Stomach (tissue), 9 donors: ENCODE data around the gene RNF4. TPM values are rescaled to one million over a fixed set of nuclear protein-coding genes. Genes with fewer than 3 reads are reported as not detected.

Experiments used
- DNase-seq, 2 donors: peaks; one replicate each; pipeline versions ENCODE4 v3.0.0 to v3.0.0-alpha.2; 2013 to 2019
- H3K27ac ChIP-seq, 5 donors: fragments of 200-600 bp in 4 of 5; sonication (generic) in 4 of 5; one replicate each; pipeline ENCODE4 v1.5.1; 2013 to 2019; ENCODE audit warnings: mild to moderate bottlenecking in 1 of 5, moderate library complexity in 1 of 5
- H3K27me3 ChIP-seq, 3 donors: fragments of 200-600 bp; sonication (generic); one replicate each; pipeline ENCODE4 v1.5.1; 2017 to 2019; ENCODE audit warnings: mixed run types in 1 of 3
- H3K36me3 ChIP-seq, 4 donors: fragments of 200-600 bp; sonication (generic); 1 replicate in 3 of 4; 2 replicates in 1 of 4; pipeline ENCODE4 v1.5.1; 2016 to 2019
- H3K4me1 ChIP-seq, 4 donors: fragments of 200-600 bp; sonication (generic); one replicate each; pipeline ENCODE4 v1.5.1; 2016 to 2019
- H3K4me3 ChIP-seq, 4 donors: fragments of 200-600 bp; sonication (generic) in 3 of 4; one replicate each; pipeline ENCODE4 v1.5.1; 2016 to 2019; ENCODE audit warnings: mild to moderate bottlenecking in 1 of 4
- H3K9me3 ChIP-seq, 4 donors: fragments of 200-600 bp; sonication (generic); one replicate each; pipeline ENCODE4 v1.5.1; 2016 to 2019
- EP300 ChIP-seq: sonication (generic); formaldehyde crosslinking; IDR thresholded peaks from one replicate; pipeline ENCODE4 v1.6.1; 2017; ENCODE audit warnings: antibody characterized with exemption
- POLR2A ChIP-seq, 4 donors: fragments of 450-650 bp; IDR thresholded peaks; one replicate each; pipeline ENCODE4 v1.6.1; 2016; ENCODE audit warnings: antibody characterized with exemption in 4 of 4, control low read depth in 2 of 4, mild to moderate bottlenecking in 1 of 4, moderate library complexity in 1 of 4
- POLR2AphosphoS5 ChIP-seq, 3 donors: sonication (generic); formaldehyde crosslinking; IDR thresholded peaks; one replicate each; pipeline ENCODE4 v1.6.1; 2016; ENCODE audit warnings: antibody characterized with exemption in 3 of 3
- WGBS, 5 donors: extraction: QIAGEN DNeasy Blood & Tissue Kit in 3 of 5; methylation state at CpG; one replicate each; pipeline versions ENCODE4 v1.1.5 to v1.1.7; 2013 to 2018; 5-methylcytosine and 5-hydroxymethylcytosine counted together
- intact Hi-C: fragments of 100-400 bp; cut with DNase I; formaldehyde crosslinking; loops from one replicate; pipeline ENCODE4 v1.15.1; 2023; ENCODE audit warnings: low total_unique reads
- polyA plus RNA-seq, 3 donors: library from polyadenylated mRNA; stranded (reverse); fragments of 200-250 nt; gene quantifications; one replicate each; pipeline ENCODE4 v1.2.3, GENCODE V29; 2013
- total RNA-seq, 5 donors: library from RNA; depleted of rRNA; stranded (reverse); fragments of >200 nt; gene quantifications; one replicate each; pipeline versions ENCODE4 v1.1.0 to v1.2.3, GENCODE V29; 2014 to 2016
- TF ChIP-seq, protein P1 (sequence below), 7 experiments: fragments of 450-650 bp in 4 of 7; fragments of 200-600 bp in 3 of 7; sonication (generic) in 3 of 7; IDR thresholded peaks; one replicate each; pipeline ENCODE4 v1.5.1; 2016 to 2019; ENCODE audit warnings: antibody characterized with exemption in 7 of 7, control low read depth in 2 of 7, mild to moderate bottlenecking in 1 of 7
- donor health status: healthy with polysubstance abuse.
- donor health status: Bipolar disorder and iron deficiency.
- donor health status: healthy.

Gene RNF4
- total and polyA plus RNA-seq, 8 donors, result 5.3 to 75.2 (median 29.0) TPM

DNA sequence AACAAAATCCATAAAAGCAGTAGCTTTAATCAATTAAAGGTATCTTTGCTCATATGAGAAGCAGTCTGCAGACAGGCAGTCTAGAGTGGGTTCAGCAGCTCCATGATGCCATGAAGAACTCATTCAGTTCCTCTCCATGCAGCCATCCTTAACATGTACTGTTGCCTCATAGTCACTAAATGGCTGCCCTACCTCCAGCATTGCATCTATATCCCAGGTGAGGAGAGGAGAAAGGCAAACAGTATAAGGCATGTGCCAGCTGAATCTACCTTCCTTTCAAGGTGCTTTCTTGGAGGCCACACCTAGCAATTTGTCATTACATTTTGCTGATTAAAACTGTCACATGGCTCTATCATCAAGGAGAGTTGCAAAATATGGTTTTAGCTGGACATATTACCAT is 36.9 kb upstream of the RNF4 start:
- no peak overlapping the region for H3K4me3 ChIP-seq
- no peaks in the 10 kb centered on the region for H3K4me1 ChIP-seq
- H3K36me3 ChIP-seq, result no peaks in the 10 kb centered on the region
- TF ChIP-seq, protein P1, sequence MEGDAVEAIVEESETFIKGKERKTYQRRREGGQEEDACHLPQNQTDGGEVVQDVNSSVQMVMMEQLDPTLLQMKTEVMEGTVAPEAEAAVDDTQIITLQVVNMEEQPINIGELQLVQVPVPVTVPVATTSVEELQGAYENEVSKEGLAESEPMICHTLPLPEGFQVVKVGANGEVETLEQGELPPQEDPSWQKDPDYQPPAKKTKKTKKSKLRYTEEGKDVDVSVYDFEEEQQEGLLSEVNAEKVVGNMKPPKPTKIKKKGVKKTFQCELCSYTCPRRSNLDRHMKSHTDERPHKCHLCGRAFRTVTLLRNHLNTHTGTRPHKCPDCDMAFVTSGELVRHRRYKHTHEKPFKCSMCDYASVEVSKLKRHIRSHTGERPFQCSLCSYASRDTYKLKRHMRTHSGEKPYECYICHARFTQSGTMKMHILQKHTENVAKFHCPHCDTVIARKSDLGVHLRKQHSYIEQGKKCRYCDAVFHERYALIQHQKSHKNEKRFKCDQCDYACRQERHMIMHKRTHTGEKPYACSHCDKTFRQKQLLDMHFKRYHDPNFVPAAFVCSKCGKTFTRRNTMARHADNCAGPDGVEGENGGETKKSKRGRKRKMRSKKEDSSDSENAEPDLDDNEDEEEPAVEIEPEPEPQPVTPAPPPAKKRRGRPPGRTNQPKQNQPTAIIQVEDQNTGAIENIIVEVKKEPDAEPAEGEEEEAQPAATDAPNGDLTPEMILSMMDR (IDR thresholded peaks at IDR 0.05), result no peak
- no peak for TF ChIP-seq EP300
- no peak for DNase-seq
- peaks cover 0 to 15% (median 0%) of the 10 kb centered on the region in 3 donors for H3K27me3 ChIP-seq
- H3K9me3 ChIP-seq, result no peaks in the 10 kb centered on the region
- no peak overlapping the region for H3K27ac ChIP-seq
- intact Hi-C loops, result no loop called here

DNA sequence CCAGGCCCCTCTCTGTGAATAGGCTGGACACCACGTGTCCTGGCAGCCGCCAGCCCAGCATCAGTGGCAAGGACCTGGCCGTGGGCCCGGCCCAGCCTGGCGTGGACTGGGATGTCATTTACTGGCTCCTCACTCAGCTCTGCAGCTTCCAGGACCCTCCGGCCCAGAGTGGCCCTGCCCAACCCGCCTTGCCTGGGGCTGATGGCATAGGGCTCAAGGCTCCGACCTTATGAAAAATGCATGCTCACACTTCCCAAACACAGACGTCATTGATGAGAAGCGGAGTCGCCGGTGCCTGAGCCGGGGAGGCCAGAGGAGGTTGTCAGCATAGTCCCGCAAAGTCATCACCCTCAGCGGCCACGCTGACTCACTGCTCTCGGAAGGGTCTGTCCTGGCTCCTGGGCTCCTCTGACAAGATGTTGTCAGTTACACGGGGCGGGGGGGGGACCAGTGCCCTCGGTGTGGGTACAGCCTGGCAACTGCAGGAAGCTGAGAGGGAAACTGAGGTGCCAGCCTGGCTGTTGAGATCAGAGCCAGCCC is 35.8 kb upstream of the RNF4 start:
- H3K9me3 ChIP-seq, result no peaks in the 10 kb centered on the region
- no peaks in the 10 kb centered on the region for H3K4me1 ChIP-seq
- DNase-seq, result no peak
- no peak overlapping the region for H3K27ac ChIP-seq
- H3K36me3 ChIP-seq, result no peaks in the 10 kb centered on the region
- intact Hi-C loops, result no loop called here
- WGBS, 5 donors, result 71 to 87% (median 81%) methylated on average over 11 to 20 of the region's 20 CpGs
- no peak for TF ChIP-seq EP300
- TF ChIP-seq POLR2AphosphoS5 (IDR thresholded peaks at IDR 0.05), result no peak
- TF ChIP-seq, protein P1 (IDR thresholded peaks at IDR 0.05), result no peak
- no peak for TF ChIP-seq POLR2A (IDR thresholded peaks at IDR 0.05)
- no peak overlapping the region for H3K4me3 ChIP-seq
- peaks cover 0 to 10% (median 0%) of the 10 kb centered on the region in 3 donors for H3K27me3 ChIP-seq

DNA sequence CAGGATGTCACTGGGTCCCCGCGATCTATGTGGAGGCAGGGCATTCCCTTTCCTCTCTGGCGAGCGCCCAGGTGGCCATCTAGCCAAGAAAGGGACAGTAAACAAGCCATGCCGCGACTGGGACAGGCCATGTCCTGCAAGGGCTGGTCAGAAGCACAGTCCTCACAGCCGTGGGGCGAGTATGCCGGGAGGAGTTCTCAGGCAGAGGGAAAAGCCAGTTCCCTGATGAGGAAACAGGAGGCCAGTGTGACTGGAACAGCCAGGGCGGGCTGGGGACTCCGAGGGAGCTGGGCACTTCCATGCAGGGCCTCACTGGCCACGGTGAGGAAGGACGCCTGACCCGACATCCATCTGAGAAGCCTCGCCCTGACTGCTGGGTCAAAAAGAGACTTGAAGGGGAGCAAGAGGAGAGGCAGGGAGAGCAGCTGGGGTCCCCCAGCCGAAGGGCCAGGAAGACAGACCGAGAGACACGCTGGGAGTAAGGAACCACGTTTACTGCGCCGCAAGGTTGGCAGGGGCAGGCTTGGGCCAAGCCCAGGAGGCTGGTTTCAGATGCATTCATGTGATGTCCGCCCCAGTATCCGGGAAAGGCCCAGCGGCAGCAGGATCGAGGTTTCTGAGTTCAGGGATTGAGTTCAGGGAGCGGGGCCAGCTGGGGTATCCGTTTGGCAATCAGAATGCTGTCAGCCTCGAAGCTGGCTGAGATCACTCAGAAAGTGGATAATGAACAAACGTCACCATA is 35.1 kb upstream of the RNF4 start:
- Histone ChIP-seq H3K9me3 (no peaks in the 10 kb centered on the region), H3K4me1 (no peaks in the 10 kb centered on the region), H3K27me3 (peaks cover 0 to 10% (median 0%) of the 10 kb centered on the region in 3 donors), H3K36me3 (no peaks in the 10 kb centered on the region), H3K4me3 (no peak overlapping the region), H3K27ac (no peak overlapping the region)
- TF ChIP-seq, protein P1 (IDR thresholded peaks at IDR 0.05), result no peak
- TF ChIP-seq POLR2A (IDR thresholded peaks at IDR 0.05), result no peak
- no peak for TF ChIP-seq EP300
- no peak for TF ChIP-seq POLR2AphosphoS5 (IDR thresholded peaks at IDR 0.05)
- DNase-seq, result no peak
- intact Hi-C loops, result no loop called here
- 57 to 74% (median 68%) methylated on average over 27 to 29 of the region's 29 CpGs for WGBS, 5 donors

DNA sequence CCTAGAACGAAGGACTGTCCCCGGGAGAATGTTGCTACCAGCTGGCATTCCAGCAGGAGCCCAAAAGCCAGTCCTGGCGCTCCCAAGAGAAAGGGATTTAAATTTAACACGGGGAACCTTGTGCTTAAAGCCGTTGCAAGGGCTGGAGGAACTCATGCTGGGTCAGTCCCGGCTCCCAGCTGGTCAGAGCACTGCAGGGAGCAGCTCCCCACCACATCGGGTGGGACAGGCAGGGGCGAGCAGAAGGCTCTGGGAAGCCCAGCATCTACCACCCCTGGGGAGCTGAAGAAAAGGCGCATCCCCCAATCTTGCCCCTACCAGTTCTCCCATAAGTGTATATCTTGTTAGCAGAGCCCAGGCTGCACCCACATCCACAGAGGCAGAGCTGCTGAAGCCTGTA is 34.5 kb upstream of the RNF4 start:
- TF ChIP-seq, protein P1 (IDR thresholded peaks at IDR 0.05), result no peak
- TF ChIP-seq EP300, result no peak
- TF ChIP-seq POLR2AphosphoS5 (IDR thresholded peaks at IDR 0.05), result no peak
- no peak for TF ChIP-seq POLR2A (IDR thresholded peaks at IDR 0.05)
- no peak for DNase-seq
- Histone ChIP-seq H3K4me3 (no peak overlapping the region), H3K36me3 (no peaks in the 10 kb centered on the region), H3K4me1 (no peaks in the 10 kb centered on the region), H3K9me3 (no peaks in the 10 kb centered on the region), H3K27me3 (peaks cover 0 to 10% (median 0%) of the 10 kb centered on the region in 3 donors), H3K27ac (no peak overlapping the region)
- intact Hi-C loops, result no loop called here
- 57 to 69% (median 59%) methylated on average over 8 to 9 of the region's 9 CpGs for WGBS, 5 donors
